Measurements from ENCODE around the gene FSIP1. TPM values are rescaled to one million over a fixed set of nuclear protein-coding genes. Genes with fewer than 3 reads are reported as not detected.
A peak's percentile ranks its signal among the peaks of the same experiment; 100 is the strongest.

The FSIP1 gene
- total RNA-seq, 1 donor from 2014 or later = 0.85 TPM

DNA sequence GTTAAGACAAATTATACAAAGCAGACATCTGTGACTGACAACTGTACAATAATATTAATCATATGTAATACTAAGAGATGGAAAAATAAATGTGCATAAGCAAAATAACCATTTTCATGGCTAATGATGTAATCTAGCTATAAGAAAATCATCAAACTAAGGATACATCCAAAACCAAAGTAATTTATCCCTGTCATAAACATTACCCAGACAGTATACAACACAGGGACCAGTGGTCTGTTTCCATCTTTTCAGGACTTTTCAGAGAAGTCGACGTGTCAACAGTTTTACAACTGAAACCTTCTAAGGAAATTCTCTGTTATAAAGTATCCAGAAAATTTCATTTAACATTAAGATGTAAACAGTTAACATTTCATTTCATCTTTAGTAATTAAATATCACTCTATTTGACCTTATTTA, 190.7 kb downstream of the FSIP1 start:
- peak; percentile 60 for DNase-seq

DNA sequence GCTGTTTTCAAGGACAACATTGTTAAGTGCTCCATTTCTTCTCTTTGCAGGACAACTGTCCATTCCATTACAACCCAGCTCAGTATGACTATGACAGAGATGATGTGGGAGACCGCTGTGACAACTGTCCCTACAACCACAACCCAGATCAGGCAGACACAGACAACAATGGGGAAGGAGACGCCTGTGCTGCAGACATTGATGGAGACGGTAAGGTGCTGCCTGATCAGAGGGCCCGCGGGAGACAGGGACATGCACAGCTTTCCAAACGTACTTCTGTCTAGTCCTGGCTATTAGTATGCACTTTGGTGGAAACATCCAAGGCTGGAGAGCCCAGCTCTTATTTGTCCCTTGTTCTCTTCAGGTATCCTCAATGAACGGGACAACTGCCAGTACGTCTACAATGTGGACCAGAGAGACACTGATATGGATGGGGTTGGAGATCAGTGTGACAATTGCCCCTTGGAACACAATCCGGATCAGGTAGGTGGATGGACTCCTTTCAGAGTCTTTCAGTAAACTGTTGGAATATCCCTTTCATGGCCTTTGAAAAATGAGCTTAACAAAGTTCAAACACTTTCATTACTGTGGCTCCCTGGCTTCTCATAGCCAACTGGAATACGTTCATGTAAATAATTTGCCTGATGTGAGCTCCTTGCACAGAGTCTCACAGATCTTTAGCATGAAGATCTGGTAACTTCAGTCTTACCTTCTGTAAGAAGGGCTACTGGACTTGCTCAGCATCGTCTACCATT, 191.3 kb downstream of the FSIP1 start:
- DNase-seq = peak; percentile 65

DNA sequence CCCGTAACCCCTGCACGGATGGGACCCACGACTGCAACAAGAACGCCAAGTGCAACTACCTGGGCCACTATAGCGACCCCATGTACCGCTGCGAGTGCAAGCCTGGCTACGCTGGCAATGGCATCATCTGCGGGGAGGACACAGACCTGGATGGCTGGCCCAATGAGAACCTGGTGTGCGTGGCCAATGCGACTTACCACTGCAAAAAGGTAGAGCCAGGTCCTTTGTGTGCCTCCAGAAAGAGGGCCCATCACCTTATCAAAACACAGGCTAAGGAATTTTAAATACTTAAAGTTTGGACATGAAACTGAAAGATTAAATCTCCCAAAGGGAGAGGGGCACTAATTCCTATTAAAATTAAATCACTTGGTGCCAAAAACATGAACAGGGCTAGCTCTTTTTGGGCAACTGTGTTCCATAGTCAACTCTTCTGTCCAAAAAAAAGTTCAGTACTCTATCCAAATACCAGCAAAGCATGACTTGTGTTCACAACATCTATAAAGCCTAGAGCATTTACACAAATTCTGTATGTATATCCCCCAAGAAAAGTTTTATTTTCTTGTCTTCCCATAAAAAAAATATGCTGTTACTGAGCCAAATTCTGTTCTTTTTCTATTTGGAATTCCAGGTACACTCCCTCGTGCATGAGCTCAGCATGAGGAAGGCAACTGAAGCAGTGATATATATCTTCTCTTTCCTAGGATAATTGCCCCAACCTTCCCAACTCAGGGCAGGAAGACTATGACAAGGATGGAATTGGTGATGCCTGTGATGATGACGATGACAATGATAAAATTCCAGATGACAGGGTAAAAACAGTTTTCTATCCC, 192.6 kb downstream of the FSIP1 start:
- peak; percentile 55 for DNase-seq

DNA sequence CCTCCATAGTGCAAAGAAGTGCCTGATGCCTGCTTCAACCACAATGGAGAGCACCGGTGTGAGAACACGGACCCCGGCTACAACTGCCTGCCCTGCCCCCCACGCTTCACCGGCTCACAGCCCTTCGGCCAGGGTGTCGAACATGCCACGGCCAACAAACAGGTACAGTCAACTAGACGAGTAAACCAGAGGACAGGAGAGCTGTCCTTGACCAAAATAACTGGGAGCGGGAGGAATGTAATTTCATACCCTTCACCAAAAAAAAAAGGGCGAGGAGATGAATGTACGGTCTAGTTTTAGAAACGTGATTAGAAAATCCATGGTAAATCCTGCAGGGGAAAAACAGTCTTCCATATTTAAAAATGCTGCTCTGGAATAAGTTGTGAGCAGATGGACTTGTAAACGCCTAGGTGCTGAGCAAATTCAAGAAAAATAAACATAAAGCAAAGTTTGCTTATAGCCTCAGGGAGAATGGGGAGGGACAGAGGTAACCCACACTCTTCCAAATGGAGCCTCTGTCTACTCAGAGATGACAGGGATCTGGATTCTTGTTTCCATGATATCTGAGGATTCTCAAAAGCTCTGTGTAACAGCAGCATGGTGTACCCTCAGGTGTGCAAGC, 193.3 kb downstream of the FSIP1 start:
- DNase-seq = peak; percentile 63

DNA sequence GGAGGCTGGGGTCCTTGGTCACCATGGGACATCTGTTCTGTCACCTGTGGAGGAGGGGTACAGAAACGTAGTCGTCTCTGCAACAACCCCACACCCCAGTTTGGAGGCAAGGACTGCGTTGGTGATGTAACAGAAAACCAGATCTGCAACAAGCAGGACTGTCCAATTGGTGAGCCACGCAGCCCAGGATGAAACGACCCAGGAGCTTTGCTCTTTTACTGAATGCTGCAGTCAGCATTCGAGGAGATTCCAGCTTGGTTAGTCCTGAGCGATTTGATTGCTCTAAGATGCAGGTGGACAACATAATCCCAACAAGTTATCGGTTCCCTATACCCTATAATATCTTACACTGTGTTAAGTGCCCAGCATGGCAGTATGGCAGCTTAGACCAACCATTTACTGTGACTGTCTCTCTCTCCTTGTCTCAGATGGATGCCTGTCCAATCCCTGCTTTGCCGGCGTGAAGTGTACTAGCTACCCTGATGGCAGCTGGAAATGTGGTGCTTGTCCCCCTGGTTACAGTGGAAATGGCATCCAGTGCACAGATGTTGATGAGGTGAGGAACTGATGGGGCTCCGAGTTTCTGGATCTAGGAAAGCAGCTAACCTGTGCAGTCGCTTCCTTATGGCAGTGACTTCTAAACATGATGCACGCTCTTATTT, 194.0 kb downstream of the FSIP1 start:
- peak; percentile 65 for DNase-seq

DNA sequence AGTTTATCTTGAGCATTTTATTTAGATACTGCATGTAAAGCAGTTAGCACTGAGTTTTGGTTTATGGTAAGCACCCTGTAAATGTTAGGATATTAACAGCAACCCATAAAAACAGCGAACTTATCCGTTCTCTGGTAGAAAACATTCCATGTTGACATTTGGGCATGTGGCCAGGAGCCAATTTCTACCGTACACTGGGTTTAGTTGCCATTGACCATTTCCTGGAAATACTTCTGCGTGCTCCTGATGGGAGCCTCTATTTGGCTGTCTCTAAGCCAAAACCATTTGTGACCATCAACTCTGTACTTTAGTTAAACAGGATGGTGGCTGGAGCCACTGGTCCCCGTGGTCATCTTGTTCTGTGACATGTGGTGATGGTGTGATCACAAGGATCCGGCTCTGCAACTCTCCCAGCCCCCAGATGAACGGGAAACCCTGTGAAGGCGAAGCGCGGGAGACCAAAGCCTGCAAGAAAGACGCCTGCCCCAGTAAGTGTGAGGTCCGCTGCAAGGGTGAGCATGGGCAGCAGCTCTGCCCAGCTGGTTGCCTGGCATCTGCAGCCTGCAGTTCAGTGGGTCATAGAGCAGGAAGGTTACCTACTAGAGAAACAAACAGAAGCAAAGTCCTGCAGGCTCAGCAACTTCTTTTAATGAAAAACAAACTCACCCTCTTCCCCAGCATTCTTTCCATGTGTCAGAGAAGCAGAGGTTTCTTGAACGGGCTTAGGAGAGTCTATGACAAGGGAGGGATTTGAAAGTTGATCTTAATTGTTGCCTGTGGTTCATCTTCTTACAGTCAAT, 194.7 kb downstream of the FSIP1 start:
- peak; percentile 67 for DNase-seq

DNA sequence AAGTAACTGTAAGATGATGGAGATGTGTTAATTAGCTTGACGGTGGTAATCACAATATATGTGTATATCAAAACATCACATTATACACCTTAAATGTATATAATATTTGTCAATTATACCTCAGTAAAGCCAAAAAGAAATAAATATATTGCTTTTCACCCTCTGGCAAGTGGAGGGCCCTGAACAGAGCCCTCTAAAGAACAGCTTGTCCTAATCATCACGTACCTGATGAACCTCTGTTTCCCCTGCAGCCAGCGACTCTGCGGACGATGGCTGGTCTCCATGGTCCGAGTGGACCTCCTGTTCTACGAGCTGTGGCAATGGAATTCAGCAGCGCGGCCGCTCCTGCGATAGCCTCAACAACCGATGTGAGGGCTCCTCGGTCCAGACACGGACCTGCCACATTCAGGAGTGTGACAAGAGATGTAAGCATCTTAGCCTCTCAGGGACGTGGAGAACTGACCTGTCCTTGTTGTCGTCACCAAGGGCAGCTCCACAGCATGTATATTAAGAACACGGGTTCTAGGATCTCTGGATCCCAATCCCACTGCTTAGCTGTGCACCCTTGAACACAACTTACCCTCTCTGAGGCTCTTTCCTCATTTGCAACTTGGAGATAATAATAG, 195.4 kb downstream of the FSIP1 start:
- peak; percentile 72 for DNase-seq

DNA sequence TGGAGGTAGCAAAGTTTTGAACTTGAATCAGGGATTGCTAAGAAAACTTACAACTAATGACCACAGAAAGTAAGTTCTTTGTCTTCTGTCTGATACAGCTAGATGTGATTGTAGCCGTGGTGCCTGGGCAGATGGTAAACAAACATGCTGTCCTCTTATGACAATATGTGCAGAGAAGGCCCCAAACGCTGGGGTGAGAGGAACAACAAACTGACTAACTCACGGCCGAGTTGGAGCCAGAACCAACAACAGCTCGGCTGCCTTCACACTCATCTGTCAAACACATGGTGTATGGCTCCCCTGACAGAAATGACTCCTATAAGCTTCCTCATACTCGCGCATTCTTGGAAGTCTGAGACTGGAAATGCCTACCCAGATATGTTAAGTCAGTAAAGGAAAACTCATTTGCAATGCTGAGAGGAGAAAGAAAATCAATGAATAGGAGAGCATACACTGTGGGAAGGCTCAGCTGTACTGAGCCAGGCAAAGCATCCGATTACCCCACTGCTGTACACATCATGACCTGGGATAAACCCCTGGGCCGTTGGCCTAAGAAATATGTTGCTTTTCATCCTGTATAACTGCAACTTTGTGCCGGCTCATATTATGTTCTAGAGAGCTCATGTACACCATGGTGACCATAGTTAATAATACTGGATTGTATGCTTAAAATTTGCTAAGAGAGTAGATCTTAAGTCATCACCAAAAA, 196.1 kb downstream of the FSIP1 start:
- DNase-seq = peak; percentile 70

DNA sequence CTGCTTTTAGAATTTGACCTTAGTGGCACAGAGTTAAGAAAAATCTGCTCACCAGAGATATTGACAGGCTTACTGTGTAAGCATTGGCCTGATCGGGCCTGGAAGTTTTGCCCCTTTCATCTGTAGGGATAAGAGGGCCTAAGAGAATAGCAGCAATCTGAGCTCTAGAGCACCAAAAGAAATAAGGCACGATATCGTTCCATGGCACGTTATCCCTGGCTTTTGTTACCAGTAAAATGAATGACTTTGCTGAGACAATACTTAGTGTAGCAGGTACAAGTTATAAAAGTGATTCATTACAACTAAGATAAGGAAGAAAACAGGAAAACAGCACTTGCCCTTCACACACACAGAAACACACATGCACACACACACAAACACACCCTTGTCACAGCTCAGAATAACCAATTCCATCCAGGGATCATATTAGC, 196.8 kb downstream of the FSIP1 start:
- peak; percentile 46 for DNase-seq

DNA sequence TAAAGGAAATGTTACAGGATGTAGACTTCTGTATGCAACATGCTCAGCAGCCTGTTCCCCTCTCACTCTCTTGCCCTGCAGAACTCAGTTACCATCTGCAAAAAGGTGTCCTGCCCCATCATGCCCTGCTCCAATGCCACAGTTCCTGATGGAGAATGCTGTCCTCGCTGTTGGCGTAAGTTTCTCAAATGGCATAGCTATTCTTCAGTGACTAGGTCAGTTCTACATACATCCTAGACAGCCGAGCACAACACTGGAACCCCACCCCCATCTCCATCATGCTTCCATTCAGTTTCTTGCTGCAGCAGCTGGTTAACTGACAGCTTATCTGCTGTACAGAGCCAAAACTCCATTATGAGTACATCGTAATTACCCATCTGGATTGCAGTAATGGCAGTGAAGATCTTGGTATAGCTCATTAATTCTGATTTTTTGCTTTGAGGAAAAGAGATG, 197.2 kb downstream of the FSIP1 start:
- DNase-seq = peak; percentile 58

DNA sequence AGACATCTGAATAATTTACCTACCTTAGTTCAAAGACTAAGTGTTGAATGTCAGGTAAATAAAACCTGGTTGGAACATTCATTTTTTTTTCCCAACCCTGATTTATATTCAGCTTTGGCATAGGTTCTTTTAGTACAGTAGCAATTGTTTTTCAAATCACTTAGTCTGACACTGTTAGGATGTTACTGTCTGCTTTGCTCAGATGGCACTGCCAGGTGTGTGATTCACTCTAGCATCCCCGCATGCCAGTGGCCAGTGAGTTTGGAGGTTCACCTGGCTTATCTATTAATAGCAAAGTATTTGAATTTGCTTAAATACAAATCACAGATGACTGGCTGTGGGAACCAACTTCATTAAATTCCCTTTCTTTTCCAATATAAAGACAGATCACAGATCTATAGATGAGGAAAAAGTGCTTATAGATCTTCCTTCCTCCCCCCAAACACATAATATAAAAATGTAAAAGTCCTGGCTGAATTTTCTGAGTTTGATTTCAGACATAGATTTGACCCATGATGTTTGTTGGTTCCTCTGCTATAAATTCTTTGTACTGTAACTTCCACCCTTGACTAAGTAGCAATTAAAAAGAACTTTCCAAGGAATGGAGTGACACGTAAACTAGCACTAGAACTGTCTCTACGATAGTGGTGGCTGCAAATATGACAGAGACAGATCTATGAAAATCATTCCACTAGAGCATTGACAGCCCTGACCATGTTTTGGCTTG, 197.8 kb downstream of the FSIP1 start:
- peak; percentile 45 for DNase-seq

DNA sequence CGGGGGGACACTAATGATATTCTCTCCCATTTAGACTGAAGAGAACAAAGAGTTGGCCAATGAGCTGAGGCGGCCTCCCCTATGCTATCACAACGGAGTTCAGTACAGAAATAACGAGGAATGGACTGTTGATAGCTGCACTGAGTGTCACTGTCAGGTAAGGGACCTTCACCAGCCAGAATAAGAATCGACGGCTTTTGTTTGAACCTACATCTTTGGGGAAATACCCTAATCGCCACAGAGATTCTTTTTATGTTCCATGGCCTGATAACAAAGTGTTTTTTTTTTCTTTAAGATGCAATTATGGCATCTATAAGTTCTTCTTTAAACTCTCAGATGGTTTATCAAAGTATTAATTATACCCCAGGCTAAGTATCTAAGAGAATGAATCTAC, 198.4 kb downstream of the FSIP1 start:
- DNase-seq = no peak

DNA sequence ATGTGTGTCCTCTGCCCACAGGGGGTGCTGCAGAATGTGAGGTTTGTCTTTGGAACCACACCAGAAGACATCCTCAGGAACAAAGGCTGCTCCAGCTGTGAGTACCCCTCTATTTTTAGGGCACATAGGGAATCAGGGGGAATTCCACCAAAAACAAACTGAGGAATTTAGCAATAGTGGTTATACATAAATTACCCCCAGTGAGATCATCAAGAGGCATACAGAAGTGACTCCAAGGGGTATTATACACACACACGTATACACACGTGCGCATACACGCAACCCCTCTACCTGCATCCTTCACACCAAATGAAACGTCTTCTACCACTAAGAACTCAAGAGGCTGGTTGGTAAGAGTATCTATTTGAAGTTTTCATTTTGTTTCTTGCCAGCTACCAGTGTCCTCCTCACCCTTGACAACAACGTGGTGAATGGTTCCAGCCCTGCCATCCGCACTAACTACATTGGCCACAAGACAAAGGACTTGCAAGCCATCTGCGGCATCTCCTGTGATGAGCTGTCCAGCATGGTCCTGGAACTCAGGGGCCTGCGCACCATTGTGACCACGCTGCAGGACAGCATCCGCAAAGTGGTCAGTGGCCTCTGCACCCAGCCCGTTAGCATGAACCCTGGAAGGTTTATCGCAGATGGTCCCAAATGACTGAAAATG, 198.9 kb downstream of the FSIP1 start:
- DNase-seq = peak; percentile 65

DNA sequence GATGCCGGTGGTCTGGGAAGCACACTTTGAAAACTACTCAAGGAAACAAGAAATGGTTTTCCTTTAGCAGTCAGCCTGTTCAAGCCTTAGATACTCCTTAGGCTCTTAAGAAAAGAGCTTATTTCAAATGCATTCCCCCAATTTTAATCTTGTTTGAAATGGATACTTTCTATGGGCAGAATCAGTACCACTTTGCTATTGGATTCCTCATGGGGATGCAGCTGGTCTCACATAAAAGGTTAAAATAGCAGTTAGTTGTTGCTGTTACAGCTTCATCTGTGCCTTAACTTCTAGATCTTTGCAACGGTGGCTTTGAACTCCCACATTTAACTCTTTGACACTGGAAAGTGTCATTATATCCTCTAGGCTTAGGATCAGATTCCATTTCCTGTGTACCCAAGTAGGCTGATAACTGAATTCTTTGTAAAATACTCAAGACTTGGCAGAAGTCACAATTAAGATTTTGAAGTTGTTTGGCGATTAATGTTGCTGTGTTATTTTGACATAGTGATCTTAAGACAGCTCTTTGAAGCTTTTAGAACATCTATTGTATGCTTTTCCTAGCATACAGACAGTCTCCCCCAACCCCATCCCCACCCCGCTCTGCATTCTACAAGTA, 199.6 kb downstream of the FSIP1 start:
- DNase-seq = no peak

DNA sequence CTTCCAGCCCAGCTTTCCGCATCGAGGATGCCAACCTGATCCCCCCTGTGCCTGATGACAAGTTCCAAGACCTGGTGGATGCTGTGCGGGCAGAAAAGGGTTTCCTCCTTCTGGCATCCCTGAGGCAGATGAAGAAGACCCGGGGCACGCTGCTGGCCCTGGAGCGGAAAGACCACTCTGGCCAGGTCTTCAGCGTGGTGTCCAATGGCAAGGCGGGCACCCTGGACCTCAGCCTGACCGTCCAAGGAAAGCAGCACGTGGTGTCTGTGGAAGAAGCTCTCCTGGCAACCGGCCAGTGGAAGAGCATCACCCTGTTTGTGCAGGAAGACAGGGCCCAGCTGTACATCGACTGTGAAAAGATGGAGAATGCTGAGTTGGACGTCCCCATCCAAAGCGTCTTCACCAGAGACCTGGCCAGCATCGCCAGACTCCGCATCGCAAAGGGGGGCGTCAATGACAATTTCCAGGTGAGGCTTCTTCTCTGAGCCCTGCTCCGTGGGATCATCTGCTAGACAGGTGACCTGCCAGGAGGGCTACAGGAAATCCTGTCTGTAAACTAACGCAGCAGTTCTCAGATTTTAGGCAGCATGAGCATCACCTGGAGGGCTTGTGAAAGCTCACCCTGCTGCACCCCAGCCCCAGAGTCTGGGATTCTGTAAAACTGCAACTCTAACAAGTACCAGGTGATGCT, 200.2 kb downstream of the FSIP1 start:
- DNase-seq = peak; percentile 57

DNA sequence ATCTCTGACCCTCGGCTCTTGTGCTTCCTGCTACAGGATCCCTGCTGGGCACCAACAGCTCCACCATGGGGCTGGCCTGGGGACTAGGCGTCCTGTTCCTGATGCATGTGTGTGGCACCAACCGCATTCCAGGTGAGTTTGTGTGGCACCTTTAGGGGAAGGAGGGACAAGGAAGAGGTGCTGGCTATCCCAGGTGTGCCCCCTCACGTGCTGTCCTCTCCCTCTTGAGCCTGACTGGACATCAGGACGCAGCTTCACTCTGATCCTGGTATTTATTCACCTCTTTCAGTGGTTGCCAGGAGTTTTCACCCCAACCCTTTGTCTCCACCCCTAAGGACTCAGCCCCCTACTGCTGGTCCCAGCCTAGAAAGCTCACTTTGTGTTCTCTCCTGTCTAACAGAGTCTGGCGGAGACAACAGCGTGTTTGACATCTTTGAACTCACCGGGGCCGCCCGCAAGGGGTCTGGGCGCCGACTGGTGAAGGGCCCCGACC, 200.8 kb downstream of the FSIP1 start:
- peak; percentile 57 for DNase-seq

DNA sequence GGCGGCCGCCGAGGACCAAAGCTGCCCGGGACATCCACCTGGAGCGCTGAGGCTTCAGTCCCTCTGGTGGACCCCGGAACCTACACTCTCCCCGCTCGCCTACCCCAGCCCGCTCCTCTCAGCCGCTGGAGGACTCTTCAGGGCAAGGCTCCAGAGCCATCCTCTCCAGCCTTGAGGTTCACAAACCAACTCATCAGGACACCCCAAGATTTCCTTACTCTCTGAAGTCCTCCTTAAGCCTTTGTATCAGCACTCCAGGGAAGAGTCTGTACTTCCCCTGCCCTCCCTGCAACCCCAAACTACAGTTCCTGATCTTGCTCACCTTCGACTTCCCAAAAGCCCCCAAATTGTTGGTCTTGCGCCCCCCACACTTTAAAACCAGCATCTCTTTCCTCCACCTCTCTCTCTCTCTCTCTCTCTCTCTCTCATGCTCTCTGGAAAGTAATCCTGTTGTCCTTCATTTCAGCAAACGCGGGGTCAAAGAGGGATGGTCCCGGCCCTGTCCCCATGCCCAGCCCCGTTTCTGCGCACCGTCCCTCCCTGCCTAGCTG, 201.3 kb downstream of the FSIP1 start:
- no peak for DNase-seq
